Measurements from ENCODE around the gene CHD3.

Gene CHD3

DNA sequence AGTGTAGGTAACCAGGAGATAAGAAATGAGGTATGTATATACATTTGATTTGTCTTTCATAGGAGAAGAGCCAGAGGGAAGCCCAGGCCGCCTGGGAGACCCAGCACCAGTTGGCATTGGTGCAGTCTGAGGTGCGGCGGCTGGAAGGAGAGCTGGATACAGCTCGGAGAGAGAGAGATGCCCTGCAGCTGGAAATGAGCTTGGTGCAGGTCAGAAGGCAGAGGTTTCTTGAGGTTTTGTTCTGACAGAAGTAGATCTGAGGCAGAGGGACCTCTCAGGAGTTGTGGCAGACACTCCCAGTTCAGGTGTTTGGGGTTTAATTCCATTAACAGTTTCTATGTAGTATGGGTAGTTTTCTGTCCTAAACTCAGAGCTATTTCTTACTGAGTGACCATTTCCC lies 51.4 kb downstream of the CHD3 start:
- H3K27ac ChIP-seq: no peak overlapping the region
- TF ChIP-seq, protein P1, sequence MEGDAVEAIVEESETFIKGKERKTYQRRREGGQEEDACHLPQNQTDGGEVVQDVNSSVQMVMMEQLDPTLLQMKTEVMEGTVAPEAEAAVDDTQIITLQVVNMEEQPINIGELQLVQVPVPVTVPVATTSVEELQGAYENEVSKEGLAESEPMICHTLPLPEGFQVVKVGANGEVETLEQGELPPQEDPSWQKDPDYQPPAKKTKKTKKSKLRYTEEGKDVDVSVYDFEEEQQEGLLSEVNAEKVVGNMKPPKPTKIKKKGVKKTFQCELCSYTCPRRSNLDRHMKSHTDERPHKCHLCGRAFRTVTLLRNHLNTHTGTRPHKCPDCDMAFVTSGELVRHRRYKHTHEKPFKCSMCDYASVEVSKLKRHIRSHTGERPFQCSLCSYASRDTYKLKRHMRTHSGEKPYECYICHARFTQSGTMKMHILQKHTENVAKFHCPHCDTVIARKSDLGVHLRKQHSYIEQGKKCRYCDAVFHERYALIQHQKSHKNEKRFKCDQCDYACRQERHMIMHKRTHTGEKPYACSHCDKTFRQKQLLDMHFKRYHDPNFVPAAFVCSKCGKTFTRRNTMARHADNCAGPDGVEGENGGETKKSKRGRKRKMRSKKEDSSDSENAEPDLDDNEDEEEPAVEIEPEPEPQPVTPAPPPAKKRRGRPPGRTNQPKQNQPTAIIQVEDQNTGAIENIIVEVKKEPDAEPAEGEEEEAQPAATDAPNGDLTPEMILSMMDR (conservative IDR thresholded peaks at IDR 0.05; ENCODE audit: low read depth, low read length): no peak
- H3K4me3 ChIP-seq (IDR thresholded peaks at IDR 0.05; ENCODE audit: insufficient read depth, low read depth, low read length): no peak overlapping the region
- no peaks in the 10 kb centered on the region for H3K4me1 ChIP-seq (ENCODE audit: low read depth, poor library complexity, severe bottlenecking)
- no peak overlapping the region for H3K9ac ChIP-seq
- no peaks in the 10 kb centered on the region for H3K27me3 ChIP-seq (ENCODE audit: insufficient read depth, low read depth)
- no peaks in the 10 kb centered on the region for H3K79me2 ChIP-seq (ENCODE audit: insufficient read depth, low read depth)
- no peaks in the 10 kb centered on the region for H4K20me1 ChIP-seq (ENCODE audit: insufficient read depth)
- no peaks in the 10 kb centered on the region for H3K36me3 ChIP-seq (ENCODE audit: insufficient read depth)
- no peak overlapping the region for H2AFZ ChIP-seq (ENCODE audit: low read depth)
- H3K4me2 ChIP-seq: no peak overlapping the region

DNA sequence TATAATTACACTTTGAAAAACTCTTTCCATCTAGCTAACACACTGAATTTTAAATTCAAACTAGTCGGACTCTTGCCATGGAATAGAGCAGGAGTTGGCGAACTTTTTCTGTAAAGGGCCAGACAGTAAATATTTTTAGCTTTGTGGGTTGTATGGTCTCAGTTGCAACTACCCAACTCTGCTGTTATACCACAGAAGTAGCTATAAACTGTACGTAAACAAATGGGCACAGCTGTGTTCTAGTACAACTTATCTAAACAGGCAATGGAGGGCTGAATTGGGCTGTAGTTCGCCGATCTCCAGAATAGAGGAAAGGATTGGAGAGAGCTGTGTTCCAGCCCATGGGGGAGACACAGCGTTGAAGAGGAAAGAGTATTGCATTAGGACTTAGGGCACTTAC lies 52.2 kb downstream of the CHD3 start:
- Histone ChIP-seq H3K4me2 (no peak overlapping the region), H4K20me1 (ENCODE audit: insufficient read depth) (no peaks in the 10 kb centered on the region), H3K27me3 (ENCODE audit: insufficient read depth, low read depth) (no peaks in the 10 kb centered on the region), H3K4me1 (ENCODE audit: low read depth, poor library complexity, severe bottlenecking) (no peaks in the 10 kb centered on the region), H3K79me2 (ENCODE audit: insufficient read depth, low read depth) (no peaks in the 10 kb centered on the region), H3K27ac (no peak overlapping the region), H3K9ac (no peak overlapping the region), H3K36me3 (ENCODE audit: insufficient read depth) (no peaks in the 10 kb centered on the region), H2AFZ (ENCODE audit: low read depth) (no peak overlapping the region), H3K4me3 (IDR thresholded peaks at IDR 0.05; ENCODE audit: insufficient read depth, low read depth, low read length) (no peak overlapping the region)
- TF ChIP-seq, protein P1 (conservative IDR thresholded peaks at IDR 0.05; ENCODE audit: low read depth, low read length): no peak

DNA sequence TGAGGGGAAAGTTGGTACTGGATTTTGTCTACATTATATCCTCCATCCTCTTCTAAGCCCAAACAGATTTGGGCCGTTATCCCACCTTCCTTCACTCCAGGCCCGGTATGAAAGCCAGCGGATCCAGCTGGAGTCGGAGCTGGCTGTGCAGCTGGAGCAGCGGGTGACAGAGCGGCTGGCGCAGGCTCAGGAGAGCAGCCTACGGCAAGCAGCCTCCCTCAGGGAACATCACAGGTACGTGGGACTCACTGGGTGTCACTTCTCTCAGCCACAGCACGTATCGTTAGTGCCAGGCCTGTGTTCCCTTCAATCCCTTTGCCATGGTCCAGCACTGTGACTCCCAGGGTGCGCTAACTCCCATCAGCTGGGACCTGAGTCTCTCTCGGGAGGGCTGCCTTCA lies 54.7 kb downstream of the CHD3 start:
- no peak overlapping the region for H2AFZ ChIP-seq (ENCODE audit: low read depth)
- no peak overlapping the region for H3K27ac ChIP-seq
- no peak overlapping the region for H3K4me2 ChIP-seq
- no peaks in the 10 kb centered on the region for H3K79me2 ChIP-seq (ENCODE audit: insufficient read depth, low read depth)
- no peaks in the 10 kb centered on the region for H3K36me3 ChIP-seq (ENCODE audit: insufficient read depth)
- H4K20me1 ChIP-seq (ENCODE audit: insufficient read depth): no peaks in the 10 kb centered on the region
- TF ChIP-seq, protein P1 (conservative IDR thresholded peaks at IDR 0.05; ENCODE audit: low read depth, low read length): no peak
- no peaks in the 10 kb centered on the region for H3K4me1 ChIP-seq (ENCODE audit: low read depth, poor library complexity, severe bottlenecking)
- no peak overlapping the region for H3K4me3 ChIP-seq (IDR thresholded peaks at IDR 0.05; ENCODE audit: insufficient read depth, low read depth, low read length)
- H3K27me3 ChIP-seq (ENCODE audit: insufficient read depth, low read depth): no peaks in the 10 kb centered on the region
- H3K9ac ChIP-seq: no peak overlapping the region

DNA sequence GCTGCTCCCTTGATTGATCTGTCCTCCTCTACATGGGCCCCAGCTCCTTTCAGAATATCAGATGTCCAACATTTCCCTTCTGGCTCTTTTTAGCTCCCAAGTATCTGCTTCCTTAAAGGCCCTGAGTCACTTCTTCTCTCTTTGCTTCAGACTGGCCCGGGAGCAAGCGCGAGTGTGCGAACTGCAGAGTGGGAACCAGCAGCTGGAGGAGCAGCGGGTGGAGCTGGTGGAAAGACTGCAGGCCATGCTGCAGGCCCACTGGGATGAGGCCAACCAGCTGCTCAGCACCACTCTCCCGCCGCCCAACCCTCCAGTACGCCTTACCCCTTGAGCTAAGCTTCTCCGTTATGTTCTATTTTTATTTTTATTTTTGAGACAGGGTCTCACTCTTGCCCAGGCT lies 55.7 kb downstream of the CHD3 start:
- H3K9ac ChIP-seq: no peak overlapping the region
- no peak overlapping the region for H3K4me2 ChIP-seq
- no peak overlapping the region for H2AFZ ChIP-seq (ENCODE audit: low read depth)
- no peaks in the 10 kb centered on the region for H4K20me1 ChIP-seq (ENCODE audit: insufficient read depth)
- no peak overlapping the region for H3K27ac ChIP-seq
- no peaks in the 10 kb centered on the region for H3K36me3 ChIP-seq (ENCODE audit: insufficient read depth)
- H3K4me1 ChIP-seq (ENCODE audit: low read depth, poor library complexity, severe bottlenecking): no peaks in the 10 kb centered on the region
- H3K79me2 ChIP-seq (ENCODE audit: insufficient read depth, low read depth): no peaks in the 10 kb centered on the region
- no peak overlapping the region for H3K4me3 ChIP-seq (IDR thresholded peaks at IDR 0.05; ENCODE audit: insufficient read depth, low read depth, low read length)
- TF ChIP-seq, protein P1 (conservative IDR thresholded peaks at IDR 0.05; ENCODE audit: low read depth, low read length): no peak
- no peaks in the 10 kb centered on the region for H3K27me3 ChIP-seq (ENCODE audit: insufficient read depth, low read depth)

DNA sequence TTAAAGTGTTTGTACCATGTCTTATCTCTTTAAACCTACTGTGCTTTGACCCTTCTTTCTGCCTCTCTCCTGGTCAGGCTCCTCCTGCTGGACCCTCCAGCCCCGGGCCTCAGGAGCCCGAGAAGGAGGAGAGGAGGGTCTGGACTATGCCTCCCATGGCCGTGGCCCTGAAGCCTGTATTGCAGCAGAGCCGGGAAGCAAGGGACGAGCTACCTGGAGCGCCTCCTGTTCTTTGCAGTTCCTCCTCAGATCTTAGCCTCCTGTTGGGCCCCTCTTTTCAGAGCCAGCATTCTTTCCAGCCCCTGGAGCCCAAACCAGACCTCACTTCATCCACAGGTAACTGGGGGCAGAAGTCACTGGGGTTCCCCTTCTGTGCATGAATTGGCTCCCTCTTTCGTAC lies 57.1 kb downstream of the CHD3 start:
- Histone ChIP-seq H3K79me2 (ENCODE audit: insufficient read depth, low read depth) (no peaks in the 10 kb centered on the region), H3K27ac (no peak overlapping the region), H3K36me3 (ENCODE audit: insufficient read depth) (no peaks in the 10 kb centered on the region), H2AFZ (ENCODE audit: low read depth) (no peak overlapping the region), H3K4me2 (no peak overlapping the region), H3K4me1 (ENCODE audit: low read depth, poor library complexity, severe bottlenecking) (no peaks in the 10 kb centered on the region), H3K4me3 (IDR thresholded peaks at IDR 0.05; ENCODE audit: insufficient read depth, low read depth, low read length) (no peak overlapping the region), H3K27me3 (ENCODE audit: insufficient read depth, low read depth) (no peaks in the 10 kb centered on the region), H3K9ac (no peak overlapping the region), H4K20me1 (ENCODE audit: insufficient read depth) (no peaks in the 10 kb centered on the region)
- TF ChIP-seq, protein P1 (conservative IDR thresholded peaks at IDR 0.05; ENCODE audit: low read depth, low read length): no peak
